GM23338 (cell line): Measurements from ENCODE around the gene TYRO3. TPM values are rescaled to one million over a fixed set of nuclear protein-coding genes. Genes with fewer than 3 reads are reported as not detected.
A peak's percentile ranks its signal among the peaks of the same experiment; 100 is the strongest.

Source experiments
- ATAC-seq: fragments of 200-7000 bp; cut with Tn5 transposase; 3 replicates; pipeline ENCODE4 v1.9.1; 2020
- DNase-seq: peaks from one replicate; pipeline ENCODE4 v3.0.0-alpha.2; 2015; ENCODE audit warnings: low spot score
- H2AFZ ChIP-seq: fragments of 200-600 bp; sonication (generic); 2 replicates; pipeline ENCODE4 v1.8.0; 2016; ENCODE audit warnings: antibody characterized with exemption, mild to moderate bottlenecking, moderate library complexity
- H3F3A ChIP-seq: fragments of 200-600 bp; sonication (generic); replicated peaks from 2 replicates; pipeline ENCODE4 v1.8.0; 2017; ENCODE audit warnings: antibody characterized with exemption, mixed run types, low read depth
- H3K27ac ChIP-seq: fragments of 200-600 bp; sonication (generic); 2 replicates; pipeline ENCODE4 v1.6.1; 2016; ENCODE audit warnings: low read depth
- H3K27me3 ChIP-seq: fragments of 200-600 bp; sonication (generic); 2 replicates; pipeline ENCODE4 v1.8.0; 2016; ENCODE audit warnings: mild to moderate bottlenecking, mixed run types, moderate library complexity; ENCODE audit not compliant: insufficient read depth
- H3K36me3 ChIP-seq: fragments of 200-600 bp; sonication (generic); 2 replicates; pipeline ENCODE4 v1.8.0; 2016; ENCODE audit warnings: mild to moderate bottlenecking; ENCODE audit not compliant: insufficient read depth
- H3K4me1 ChIP-seq: fragments of 200-600 bp; sonication (generic); 2 replicates; pipeline ENCODE4 v1.8.0; 2016; ENCODE audit warnings: mild to moderate bottlenecking, moderate library complexity; ENCODE audit not compliant: insufficient read depth
- H3K4me2 ChIP-seq: fragments of 200-600 bp; sonication (generic); 2 replicates; pipeline ENCODE4 v1.7.1; 2017; ENCODE audit warnings: mixed run types
- H3K4me3 ChIP-seq: fragments of 200-600 bp; sonication (generic); 2 replicates; pipeline ENCODE4 v1.6.1; 2016; ENCODE audit warnings: mixed run types
- H3K79me2 ChIP-seq: fragments of 200-600 bp; sonication (generic); replicated peaks from 2 replicates; pipeline ENCODE4 v1.8.0; 2017; ENCODE audit warnings: mild to moderate bottlenecking; ENCODE audit not compliant: insufficient read depth
- H3K9me2 ChIP-seq: fragments of 200-600 bp; sonication (generic); 2 replicates; pipeline ENCODE4 v1.8.0; 2017; ENCODE audit not compliant: insufficient read depth
- H4K20me1 ChIP-seq: fragments of 200-600 bp; sonication (generic); replicated peaks from 2 replicates; pipeline ENCODE4 v1.8.0; 2017; ENCODE audit warnings: mild to moderate bottlenecking; ENCODE audit not compliant: insufficient read depth
- H3K27ac Mint-ChIP-seq: 2 replicates; pipeline ENCODE4 v1.8.0; 2020; ENCODE audit warnings: inconsistent platforms, mild to moderate bottlenecking, moderate library complexity, mixed read lengths
- H3K27me3 Mint-ChIP-seq: 3 replicates; pipeline ENCODE4 v1.8.0; 2022; ENCODE audit warnings: low read depth, mild to moderate bottlenecking, moderate library complexity, mixed read lengths, inconsistent platforms; ENCODE audit not compliant: insufficient read depth, poor library complexity
- H3K36me3 Mint-ChIP-seq: 3 replicates; pipeline ENCODE4 v1.8.0; 2021; ENCODE audit warnings: low read depth, mild to moderate bottlenecking, inconsistent platforms, moderate library complexity, mixed read lengths
- H3K4me1 Mint-ChIP-seq: 3 replicates; pipeline ENCODE4 v1.8.0; 2020; ENCODE audit warnings: mild to moderate bottlenecking, inconsistent platforms, mixed read lengths
- H3K4me3 Mint-ChIP-seq: 3 replicates; pipeline ENCODE4 v1.8.0; 2021; ENCODE audit warnings: moderate library complexity, mild to moderate bottlenecking, inconsistent platforms, mixed read lengths
- H3K9me3 Mint-ChIP-seq: 3 replicates; pipeline ENCODE4 v1.8.0; 2020; ENCODE audit warnings: moderate library complexity, mild to moderate bottlenecking, inconsistent platforms, mixed read lengths
- CREB1 ChIP-seq: fragments of 250-450 bp; sonication (Bioruptor Pico); IDR thresholded peaks from 2 replicates; pipeline ENCODE4 v1.5.0; 2020; ENCODE audit warnings: low read depth, mild to moderate bottlenecking, moderate library complexity
- ETS1 ChIP-seq: IDR thresholded peaks from 2 replicates; pipeline ENCODE4 v1.6.1; 2016; ENCODE audit warnings: antibody characterized with exemption
- EZH2 ChIP-seq: fragments of 200-600 bp; sonication (generic); IDR thresholded peaks from one replicate; pipeline ENCODE4 v1.8.0; 2017; ENCODE audit warnings: antibody characterized with exemption, mild to moderate bottlenecking, low read depth; ENCODE audit not compliant: unreplicated experiment
- EZH2phosphoT487 ChIP-seq: fragments of 200-600 bp; sonication (generic); IDR thresholded peaks from one replicate; pipeline ENCODE4 v1.8.1; 2018; ENCODE audit warnings: antibody characterized with exemption; ENCODE audit not compliant: unreplicated experiment
- JUNB ChIP-seq: IDR thresholded peaks from one replicate; pipeline ENCODE4 v1.6.1; 2016; ENCODE audit warnings: antibody characterized with exemption; ENCODE audit not compliant: unreplicated experiment
- NANOG ChIP-seq: IDR thresholded peaks from 2 replicates; pipeline ENCODE4 v1.6.1; 2016; ENCODE audit warnings: antibody characterized with exemption, borderline replicate concordance
- POLR2AphosphoS5 ChIP-seq: IDR thresholded peaks from 2 replicates; pipeline ENCODE4 v1.6.1; 2016; ENCODE audit warnings: antibody characterized with exemption, low read depth
- REST ChIP-seq: IDR thresholded peaks from one replicate; pipeline ENCODE4 v1.6.1; 2018; ENCODE audit warnings: antibody characterized with exemption; ENCODE audit not compliant: unreplicated experiment
- STAT1 ChIP-seq: IDR thresholded peaks from one replicate; pipeline ENCODE4 v1.6.1; 2016; ENCODE audit warnings: antibody characterized with exemption; ENCODE audit not compliant: unreplicated experiment
- ZNF114 ChIP-seq: fragments of 250-450 bp; sonication (Bioruptor Pico); IDR thresholded peaks from 2 replicates; pipeline ENCODE4 v1.5.0; 2020; ENCODE audit warnings: mild to moderate bottlenecking, moderate library complexity
- ZNF331 ChIP-seq: fragments of 250-450 bp; sonication (Bioruptor Pico); IDR thresholded peaks from 2 replicates; pipeline ENCODE4 v1.5.0; 2020; ENCODE audit warnings: low read depth, mild to moderate bottlenecking, moderate library complexity
- polyA plus RNA-seq: library from polyadenylated mRNA; unstranded; fragments of >200 nt; fragmentation: Nextera tagmentation; extraction: Ambion mirVana; gene quantifications from 2 replicates; pipeline ENCODE4 v1.2.1, GENCODE V29; 2016
- total RNA-seq: library from RNA; depleted of rRNA; stranded (reverse); fragments of >200 nt; shearing (Covaris generic); gene quantifications from 2 replicates; pipeline ENCODE4 v1.2.3, GENCODE V29; 2014
- TF ChIP-seq, protein P1 (sequence below): fragments of 250-450 bp; sonication (Bioruptor Pico); IDR thresholded peaks from 2 replicates; pipeline ENCODE4 v1.5.0; 2020; ENCODE audit warnings: mild to moderate bottlenecking, moderate library complexity
- TF ChIP-seq, protein P2 (sequence below), 2 experiments: fragments of 200-600 bp in 1 of 2; sonication (generic) in 1 of 2; conservative IDR thresholded peaks; 2 replicates each; pipeline versions ENCODE4 v1.5.1 to v1.6.1; 2016 to 2017; ENCODE audit warnings: antibody characterized with exemption in 2 of 2, low read depth in 2 of 2, mild to moderate bottlenecking in 2 of 2, moderate library complexity in 1 of 2

TYRO3 gene
- total and polyA plus RNA-seq, 2 experiments from 2014 or later: 32.6 to 61.0 TPM

- Histone ChIP-seq H3K4me3 (peak overlapping the region; percentile 24; the same call in 1 of the 2 replicates), H2AFZ (no peak overlapping the region), H4K20me1 (no peaks in the 10 kb centered on the region), H3K4me1 (peaks cover 58% of the 10 kb centered on the region), H3K79me2 (no peaks in the 10 kb centered on the region), H3K27me3 (no peaks in the 10 kb centered on the region), H3K4me2 (peak overlapping the region; percentile 68), H3F3A (peaks cover 9% of the 10 kb centered on the region; the same call in 1 of the 2 replicates), H3K9me2 (no peaks in the 10 kb centered on the region), H3K27ac (peak overlapping the region; percentile 97), H3K36me3 (peaks cover 8% of the 10 kb centered on the region)
- no peak for TF ChIP-seq JUNB
- TF ChIP-seq STAT1: no peak
- no peak for TF ChIP-seq ZNF114 (CRISPR knock-in tag)
- no peak for TF ChIP-seq POLR2AphosphoS5
- TF ChIP-seq, protein P1, sequence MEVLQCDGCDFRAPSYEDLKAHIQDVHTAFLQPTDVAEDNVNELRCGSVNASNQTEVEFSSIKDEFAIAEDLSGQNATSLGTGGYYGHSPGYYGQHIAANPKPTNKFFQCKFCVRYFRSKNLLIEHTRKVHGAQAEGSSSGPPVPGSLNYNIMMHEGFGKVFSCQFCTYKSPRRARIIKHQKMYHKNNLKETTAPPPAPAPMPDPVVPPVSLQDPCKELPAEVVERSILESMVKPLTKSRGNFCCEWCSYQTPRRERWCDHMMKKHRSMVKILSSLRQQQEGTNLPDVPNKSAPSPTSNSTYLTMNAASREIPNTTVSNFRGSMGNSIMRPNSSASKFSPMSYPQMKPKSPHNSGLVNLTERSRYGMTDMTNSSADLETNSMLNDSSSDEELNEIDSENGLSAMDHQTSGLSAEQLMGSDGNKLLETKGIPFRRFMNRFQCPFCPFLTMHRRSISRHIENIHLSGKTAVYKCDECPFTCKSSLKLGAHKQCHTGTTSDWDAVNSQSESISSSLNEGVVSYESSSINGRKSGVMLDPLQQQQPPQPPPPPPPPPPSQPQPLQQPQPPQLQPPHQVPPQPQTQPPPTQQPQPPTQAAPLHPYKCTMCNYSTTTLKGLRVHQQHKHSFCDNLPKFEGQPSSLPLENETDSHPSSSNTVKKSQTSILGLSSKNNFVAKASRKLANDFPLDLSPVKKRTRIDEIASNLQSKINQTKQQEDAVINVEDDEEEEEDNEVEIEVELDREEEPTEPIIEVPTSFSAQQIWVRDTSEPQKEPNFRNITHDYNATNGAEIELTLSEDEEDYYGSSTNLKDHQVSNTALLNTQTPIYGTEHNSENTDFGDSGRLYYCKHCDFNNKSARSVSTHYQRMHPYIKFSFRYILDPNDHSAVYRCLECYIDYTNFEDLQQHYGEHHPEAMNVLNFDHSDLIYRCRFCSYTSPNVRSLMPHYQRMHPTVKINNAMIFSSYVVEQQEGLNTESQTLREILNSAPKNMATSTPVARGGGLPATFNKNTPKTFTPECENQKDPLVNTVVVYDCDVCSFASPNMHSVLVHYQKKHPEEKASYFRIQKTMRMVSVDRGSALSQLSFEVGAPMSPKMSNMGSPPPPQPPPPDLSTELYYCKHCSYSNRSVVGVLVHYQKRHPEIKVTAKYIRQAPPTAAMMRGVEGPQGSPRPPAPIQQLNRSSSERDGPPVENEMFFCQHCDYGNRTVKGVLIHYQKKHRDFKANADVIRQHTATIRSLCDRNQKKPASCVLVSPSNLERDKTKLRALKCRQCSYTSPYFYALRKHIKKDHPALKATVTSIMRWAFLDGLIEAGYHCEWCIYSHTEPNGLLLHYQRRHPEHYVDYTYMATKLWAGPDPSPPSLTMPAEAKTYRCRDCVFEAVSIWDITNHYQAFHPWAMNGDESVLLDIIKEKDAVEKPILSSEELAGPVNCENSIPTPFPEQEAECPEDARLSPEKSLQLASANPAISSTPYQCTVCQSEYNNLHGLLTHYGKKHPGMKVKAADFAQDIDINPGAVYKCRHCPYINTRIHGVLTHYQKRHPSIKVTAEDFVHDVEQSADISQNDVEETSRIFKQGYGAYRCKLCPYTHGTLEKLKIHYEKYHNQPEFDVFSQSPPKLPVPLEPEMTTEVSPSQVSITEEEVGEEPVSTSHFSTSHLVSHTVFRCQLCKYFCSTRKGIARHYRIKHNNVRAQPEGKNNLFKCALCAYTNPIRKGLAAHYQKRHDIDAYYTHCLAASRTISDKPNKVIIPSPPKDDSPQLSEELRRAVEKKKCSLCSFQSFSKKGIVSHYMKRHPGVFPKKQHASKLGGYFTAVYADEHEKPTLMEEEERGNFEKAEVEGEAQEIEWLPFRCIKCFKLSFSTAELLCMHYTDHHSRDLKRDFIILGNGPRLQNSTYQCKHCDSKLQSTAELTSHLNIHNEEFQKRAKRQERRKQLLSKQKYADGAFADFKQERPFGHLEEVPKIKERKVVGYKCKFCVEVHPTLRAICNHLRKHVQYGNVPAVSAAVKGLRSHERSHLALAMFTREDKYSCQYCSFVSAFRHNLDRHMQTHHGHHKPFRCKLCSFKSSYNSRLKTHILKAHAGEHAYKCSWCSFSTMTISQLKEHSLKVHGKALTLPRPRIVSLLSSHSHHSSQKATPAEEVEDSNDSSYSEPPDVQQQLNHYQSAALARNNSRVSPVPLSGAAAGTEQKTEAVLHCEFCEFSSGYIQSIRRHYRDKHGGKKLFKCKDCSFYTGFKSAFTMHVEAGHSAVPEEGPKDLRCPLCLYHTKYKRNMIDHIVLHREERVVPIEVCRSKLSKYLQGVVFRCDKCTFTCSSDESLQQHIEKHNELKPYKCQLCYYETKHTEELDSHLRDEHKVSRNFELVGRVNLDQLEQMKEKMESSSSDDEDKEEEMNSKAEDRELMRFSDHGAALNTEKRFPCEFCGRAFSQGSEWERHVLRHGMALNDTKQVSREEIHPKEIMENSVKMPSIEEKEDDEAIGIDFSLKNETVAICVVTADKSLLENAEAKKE (CRISPR knock-in tag): no peak
- TF ChIP-seq, protein P2, sequence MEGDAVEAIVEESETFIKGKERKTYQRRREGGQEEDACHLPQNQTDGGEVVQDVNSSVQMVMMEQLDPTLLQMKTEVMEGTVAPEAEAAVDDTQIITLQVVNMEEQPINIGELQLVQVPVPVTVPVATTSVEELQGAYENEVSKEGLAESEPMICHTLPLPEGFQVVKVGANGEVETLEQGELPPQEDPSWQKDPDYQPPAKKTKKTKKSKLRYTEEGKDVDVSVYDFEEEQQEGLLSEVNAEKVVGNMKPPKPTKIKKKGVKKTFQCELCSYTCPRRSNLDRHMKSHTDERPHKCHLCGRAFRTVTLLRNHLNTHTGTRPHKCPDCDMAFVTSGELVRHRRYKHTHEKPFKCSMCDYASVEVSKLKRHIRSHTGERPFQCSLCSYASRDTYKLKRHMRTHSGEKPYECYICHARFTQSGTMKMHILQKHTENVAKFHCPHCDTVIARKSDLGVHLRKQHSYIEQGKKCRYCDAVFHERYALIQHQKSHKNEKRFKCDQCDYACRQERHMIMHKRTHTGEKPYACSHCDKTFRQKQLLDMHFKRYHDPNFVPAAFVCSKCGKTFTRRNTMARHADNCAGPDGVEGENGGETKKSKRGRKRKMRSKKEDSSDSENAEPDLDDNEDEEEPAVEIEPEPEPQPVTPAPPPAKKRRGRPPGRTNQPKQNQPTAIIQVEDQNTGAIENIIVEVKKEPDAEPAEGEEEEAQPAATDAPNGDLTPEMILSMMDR (conservative IDR thresholded peaks at IDR 0.05; ENCODE audit: low read depth in 2 of 2): no peak
- no peak for TF ChIP-seq ETS1
- no peak for TF ChIP-seq NANOG
- no peak for TF ChIP-seq EZH2phosphoT487
- TF ChIP-seq CREB1: no peak
- no peak for TF ChIP-seq EZH2
- no peak for TF ChIP-seq REST
- no peak for TF ChIP-seq ZNF331 (CRISPR knock-in tag)
- ATAC-seq: no peak
- no peak for DNase-seq
- Mint-ChIP-seq H3K27me3 (peaks cover 22% of the 10 kb centered on the region), H3K36me3 (peaks cover 82% of the 10 kb centered on the region), H3K9me3 (no peaks in the 10 kb centered on the region; the same call in 2 of the 3 replicates), H3K4me3 (peak overlapping the region; percentile 59; the same call in 2 of the 3 replicates), H3K27ac (peak overlapping the region; percentile 99), H3K4me1 (peaks cover 70% of the 10 kb centered on the region)
These were observed 8.2 kb downstream of the TYRO3 start for GRCh38 chr15:41567261-41567660.
